ENCODE results near the gene PDE2A. TPM values are rescaled to one million over a fixed set of nuclear protein-coding genes. Genes with fewer than 3 reads are reported as not detected.

The PDE2A gene
- total RNA-seq, 2 experiments from 2014 or later, result 0.26 to 0.37 TPM

- Mint-ChIP-seq H3K27me3 (ENCODE audit: low read depth) (peaks cover 58% of the 10 kb centered on the region), H3K4me1 (ENCODE audit: low read depth) (peaks cover 48% of the 10 kb centered on the region)
- POLR2A ChIA-PET, result no interaction called here
These were observed 86.5 kb downstream of the PDE2A start for GRCh38 chr11:72587696-72588095.

GRCh38 chr11:72586321-72587090 lies 87.7 kb downstream of the PDE2A start:
- Mint-ChIP-seq H3K4me1 (ENCODE audit: low read depth) (peaks cover 36% of the 10 kb centered on the region), H3K27ac (no peak overlapping the region), H3K36me3 (ENCODE audit: low read depth) (no peaks in the 10 kb centered on the region), H3K9me3 (ENCODE audit: insufficient read depth) (no peaks in the 10 kb centered on the region), H3K4me3 (no peak overlapping the region), H3K27me3 (ENCODE audit: low read depth) (peaks cover 56% of the 10 kb centered on the region)
- ChIA-PET POLR2A (interaction anchor here (0.8 kb wide), 1 partner anchor 108 kb away, joined by 3 read pairs; no protein-coding TSS in a partner anchor), CTCF (interaction anchor here (0.6 to 10.6 kb wide), 19 partner anchors 12 to 122 kb away, joined by 3 to 132 read pairs (median 5); no protein-coding TSS in a partner anchor)
- ATAC-seq, result no peak
- DNase-seq, result no peak

More at GRCh38 chr11:72587696-72588095, 86.5 kb downstream of the PDE2A start:
- CTCF ChIA-PET, result interaction anchor here (0.7 to 10.6 kb wide), 13 partner anchors 12 to 116 kb away, joined by 3 to 132 read pairs (median 7); no protein-coding TSS in a partner anchor
- no peak for DNase-seq
- Mint-ChIP-seq H3K27ac (no peak overlapping the region), H3K9me3 (ENCODE audit: insufficient read depth) (no peaks in the 10 kb centered on the region), H3K36me3 (ENCODE audit: low read depth) (no peaks in the 10 kb centered on the region), H3K4me3 (no peak overlapping the region)
- no peak for ATAC-seq

- Mint-ChIP-seq H3K4me3 (no peak overlapping the region), H3K36me3 (ENCODE audit: low read depth) (no peaks in the 10 kb centered on the region), H3K27ac (no peak overlapping the region), H3K4me1 (ENCODE audit: low read depth) (peaks cover 30% of the 10 kb centered on the region), H3K27me3 (ENCODE audit: low read depth) (peaks cover 49% of the 10 kb centered on the region), H3K9me3 (ENCODE audit: insufficient read depth) (no peaks in the 10 kb centered on the region)
- CTCF ChIA-PET, result interaction anchor here (0.6 to 10.6 kb wide), 14 partner anchors 11 to 594 kb away, joined by 3 to 132 read pairs (median 5); no protein-coding TSS in a partner anchor
- DNase-seq (peak; percentile 77), ATAC-seq (peak; percentile 73)
- POLR2A ChIA-PET, result no interaction called here
These were observed 88.4 kb downstream of the PDE2A start for GRCh38 chr11:72585762-72586311.

GRCh38 chr11:72584939-72585597 lies 89.2 kb downstream of the PDE2A start:
- Mint-ChIP-seq H3K27me3 (ENCODE audit: low read depth) (peaks cover 48% of the 10 kb centered on the region), H3K4me1 (ENCODE audit: low read depth) (peaks cover 27% of the 10 kb centered on the region), H3K36me3 (ENCODE audit: low read depth) (no peaks in the 10 kb centered on the region), H3K9me3 (ENCODE audit: insufficient read depth) (no peaks in the 10 kb centered on the region), H3K4me3 (peak overlapping the region; percentile 56), H3K27ac (no peak overlapping the region)
- CTCF ChIA-PET, result interaction anchor here (0.6 to 10.6 kb wide), 10 partner anchors 10 to 595 kb away, joined by 3 to 132 read pairs (median 6); no protein-coding TSS in a partner anchor
- POLR2A ChIA-PET, result no interaction called here
- ATAC-seq, result peak; percentile 5
- DNase-seq, result no peak

- Mint-ChIP-seq H3K27me3 (ENCODE audit: low read depth) (peaks cover 42% of the 10 kb centered on the region), H3K9me3 (ENCODE audit: insufficient read depth) (no peaks in the 10 kb centered on the region), H3K27ac (peak overlapping the region; percentile 32), H3K4me1 (ENCODE audit: low read depth) (peaks cover 21% of the 10 kb centered on the region), H3K4me3 (peak overlapping the region; percentile 56), H3K36me3 (ENCODE audit: low read depth) (no peaks in the 10 kb centered on the region)
- POLR2A ChIA-PET, result no interaction called here
- CTCF ChIA-PET, result interaction anchor here (9.1 to 10.6 kb wide), 2 partner anchors 23 to 99 kb away, joined by 104 to 132 read pairs; no protein-coding TSS in a partner anchor
- ATAC-seq (peak; percentile 43), DNase-seq (peak; percentile 66)
These were observed 89.8 kb downstream of the PDE2A start for GRCh38 chr11:72584293-72584938.

GRCh38 chr11:72583616-72584292 lies 90.5 kb downstream of the PDE2A start:
- Mint-ChIP-seq H3K27ac (no peak overlapping the region), H3K36me3 (ENCODE audit: low read depth) (no peaks in the 10 kb centered on the region), H3K4me3 (no peak overlapping the region), H3K27me3 (ENCODE audit: low read depth) (peaks cover 37% of the 10 kb centered on the region), H3K9me3 (ENCODE audit: insufficient read depth) (no peaks in the 10 kb centered on the region), H3K4me1 (ENCODE audit: low read depth) (peaks cover 19% of the 10 kb centered on the region)
- CTCF ChIA-PET, result interaction anchor here (0.9 to 10.6 kb wide), 4 partner anchors 10 to 112 kb away, joined by 3 to 132 read pairs (median 56); no protein-coding TSS in a partner anchor
- no peak for ATAC-seq
- no peak for DNase-seq
- POLR2A ChIA-PET, result no interaction called here

GRCh38 chr11:72583177-72583553 lies 91.1 kb downstream of the PDE2A start:
- peaks cover 31% of the 10 kb centered on the region for H3K27me3 Mint-ChIP-seq (ENCODE audit: low read depth)

GRCh38 chr11:72582206-72583176 lies 91.7 kb downstream of the PDE2A start:
- no peak for ATAC-seq
- no peak for DNase-seq
- POLR2A ChIA-PET, result no interaction called here
- CTCF ChIA-PET, result interaction anchor here (0.9 to 2.3 kb wide), 3 partner anchors 8 to 111 kb away, joined by 3 to 9 read pairs (median 3); no protein-coding TSS in a partner anchor
- Mint-ChIP-seq H3K27ac (no peak overlapping the region), H3K36me3 (ENCODE audit: low read depth) (no peaks in the 10 kb centered on the region), H3K27me3 (ENCODE audit: low read depth) (peaks cover 24% of the 10 kb centered on the region), H3K4me3 (no peak overlapping the region), H3K4me1 (ENCODE audit: low read depth) (peaks cover 19% of the 10 kb centered on the region), H3K9me3 (ENCODE audit: insufficient read depth) (no peaks in the 10 kb centered on the region)

More at GRCh38 chr11:72583177-72583553, 91.1 kb downstream of the PDE2A start:
- ChIA-PET CTCF (interaction anchor here (0.9 to 2.3 kb wide), 2 partner anchors 9 to 112 kb away, joined by 3 to 9 read pairs; no protein-coding TSS in a partner anchor), POLR2A (no interaction called here)
- H3K4me1 Mint-ChIP-seq (ENCODE audit: low read depth), result peaks cover 19% of the 10 kb centered on the region
- no peaks in the 10 kb centered on the region for H3K9me3 Mint-ChIP-seq (ENCODE audit: insufficient read depth)
- H3K4me3 Mint-ChIP-seq, result no peak overlapping the region
- H3K36me3 Mint-ChIP-seq (ENCODE audit: low read depth), result no peaks in the 10 kb centered on the region
- DNase-seq (no peak), ATAC-seq (no peak)
- H3K27ac Mint-ChIP-seq, result no peak overlapping the region

- ChIA-PET CTCF (no interaction called here), POLR2A (no interaction called here)
- no peaks in the 10 kb centered on the region for H3K36me3 Mint-ChIP-seq (ENCODE audit: low read depth)
- H3K4me1 Mint-ChIP-seq (ENCODE audit: low read depth), result peaks cover 19% of the 10 kb centered on the region
- ATAC-seq (no peak), DNase-seq (no peak)
- H3K9me3 Mint-ChIP-seq (ENCODE audit: insufficient read depth), result no peaks in the 10 kb centered on the region
- H3K27me3 Mint-ChIP-seq (ENCODE audit: low read depth), result peaks cover 16% of the 10 kb centered on the region
- H3K4me3 Mint-ChIP-seq, result no peak overlapping the region
- H3K27ac Mint-ChIP-seq, result peak overlapping the region; percentile 29
These were observed 93.2 kb downstream of the PDE2A start for GRCh38 chr11:72581067-72581466.

GRCh38 chr11:72580642-72580950 lies 93.6 kb downstream of the PDE2A start:
- H3K4me3 Mint-ChIP-seq, result no peak overlapping the region
- ATAC-seq (no peak), DNase-seq (no peak)
- ChIA-PET CTCF (interaction anchor here (2.7 kb wide), 1 partner anchor 109 kb away, joined by 8 read pairs; no protein-coding TSS in a partner anchor), POLR2A (no interaction called here)
- peaks cover 16% of the 10 kb centered on the region for H3K4me1 Mint-ChIP-seq (ENCODE audit: low read depth)
- H3K27me3 Mint-ChIP-seq (ENCODE audit: low read depth), result peaks cover 14% of the 10 kb centered on the region
- no peaks in the 10 kb centered on the region for H3K9me3 Mint-ChIP-seq (ENCODE audit: insufficient read depth)
- no peaks in the 10 kb centered on the region for H3K36me3 Mint-ChIP-seq (ENCODE audit: low read depth)
- no peak overlapping the region for H3K27ac Mint-ChIP-seq

Measured in activated CD8-positive, alpha-beta T cell treated with anti-CD3 and anti-CD28 coated beads, Interleukin-2, amount 10 ng/mL, durations not matched to agents 7 days and 5 days (primary cell).